Heart left ventricle (tissue), 13 donors: ENCODE data around the gene WNT5A.

Experiments used
- POLR2A ChIP-seq, 2 donors: fragments of 450-650 bp; IDR thresholded peaks; one replicate each; pipeline ENCODE4 v1.6.1; 2017; ENCODE audit warnings: antibody characterized with exemption in 2 of 2, mild to moderate bottlenecking in 2 of 2, moderate library complexity in 2 of 2
- TF ChIP-seq, protein P1 (sequence below), 12 donors: fragments of 200-600 bp; sonication (generic) in 4 of 12; IDR thresholded peaks; one replicate each; pipeline versions ENCODE4 v1.5.0 to v1.8.0; 2018 to 2022; ENCODE audit warnings: antibody characterized with exemption in 12 of 12, mild to moderate bottlenecking in 5 of 12
- donor health status: ischemic (EF 13 %, LVEDD 7.1; RV severe dilation, severe dysfunction).
- donor health status: DM: no; HTN: yes; CAD: no.
- donor health status: DM: no; HTN: no; CAD: no.
- donor health status: ischemic (EF 25% LVEDD 6.9; RV normal size, moderate dysfunction).
- donor health status: ischemic (EF 25% LVEDD 5.7; RV mildly dilated, moderate dysfunction).
- donor health status: ischemic (EF 35%, LVEDD 5.7; RV mildly dilated, moderate dysfunction).
- donor health status: nonischemic (EF 11% LVEDD 7.7; RV severe dilation, severe dysfunction).
- donor health status: DM: yes; HTN: yes; CAD: no.
- donor health status: PGD.
- donor health status: ischemic (EF 29% LVEDD 5.4; RV normal size, mild dysfunction).
- donor health status: nonischemic (EF 23%, LVEDD 6.1; RV moderate dilation, normal function).

DNA sequence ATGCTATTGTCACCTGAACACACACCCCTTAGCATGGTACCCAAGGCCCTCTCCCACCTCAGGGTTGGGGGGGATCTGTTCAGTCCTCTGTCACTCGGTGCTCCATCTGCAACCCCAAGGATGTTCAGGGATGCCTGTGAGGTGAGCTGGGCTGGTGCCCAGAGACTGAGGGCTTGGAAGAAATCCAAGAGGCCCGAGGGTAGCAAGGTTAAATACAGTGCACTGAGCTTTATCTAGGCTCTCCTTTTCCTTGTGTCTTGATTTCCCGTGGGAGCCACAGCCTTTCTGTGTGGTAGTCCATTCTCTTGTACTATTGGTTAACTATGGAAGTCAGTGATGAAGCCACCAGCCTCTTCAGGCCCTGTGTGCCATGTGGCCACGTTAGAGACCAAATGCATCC is 18.7 kb upstream of the WNT5A start:
- TF ChIP-seq, protein P1, sequence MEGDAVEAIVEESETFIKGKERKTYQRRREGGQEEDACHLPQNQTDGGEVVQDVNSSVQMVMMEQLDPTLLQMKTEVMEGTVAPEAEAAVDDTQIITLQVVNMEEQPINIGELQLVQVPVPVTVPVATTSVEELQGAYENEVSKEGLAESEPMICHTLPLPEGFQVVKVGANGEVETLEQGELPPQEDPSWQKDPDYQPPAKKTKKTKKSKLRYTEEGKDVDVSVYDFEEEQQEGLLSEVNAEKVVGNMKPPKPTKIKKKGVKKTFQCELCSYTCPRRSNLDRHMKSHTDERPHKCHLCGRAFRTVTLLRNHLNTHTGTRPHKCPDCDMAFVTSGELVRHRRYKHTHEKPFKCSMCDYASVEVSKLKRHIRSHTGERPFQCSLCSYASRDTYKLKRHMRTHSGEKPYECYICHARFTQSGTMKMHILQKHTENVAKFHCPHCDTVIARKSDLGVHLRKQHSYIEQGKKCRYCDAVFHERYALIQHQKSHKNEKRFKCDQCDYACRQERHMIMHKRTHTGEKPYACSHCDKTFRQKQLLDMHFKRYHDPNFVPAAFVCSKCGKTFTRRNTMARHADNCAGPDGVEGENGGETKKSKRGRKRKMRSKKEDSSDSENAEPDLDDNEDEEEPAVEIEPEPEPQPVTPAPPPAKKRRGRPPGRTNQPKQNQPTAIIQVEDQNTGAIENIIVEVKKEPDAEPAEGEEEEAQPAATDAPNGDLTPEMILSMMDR (IDR thresholded peaks at IDR 0.05) = no peak
- no peak for TF ChIP-seq POLR2A (IDR thresholded peaks at IDR 0.05)
